IPS-15b (cell line): Measurements from ENCODE around the gene BLOC1S5.

Experiments used
- H3K27me3 ChIP-seq: one replicate; pipeline ENCODE4 v1.6.1; 2013; ENCODE audit warnings: low read length; ENCODE audit not compliant: control insufficient read depth, insufficient read depth
- H3K36me3 ChIP-seq: one replicate; pipeline ENCODE4 v1.6.1; 2013; ENCODE audit warnings: low read length; ENCODE audit not compliant: control insufficient read depth, insufficient read depth
- H3K4me1 ChIP-seq: one replicate; pipeline ENCODE4 v1.6.1; 2013; ENCODE audit warnings: mild to moderate bottlenecking, low read length; ENCODE audit not compliant: control insufficient read depth, insufficient read depth
- H3K4me3 ChIP-seq: one replicate; pipeline ENCODE4 v1.5.1; 2013; ENCODE audit warnings: low read depth, low read length
- H3K9ac ChIP-seq: one replicate; pipeline ENCODE4 v1.6.1; 2013; ENCODE audit warnings: low read depth, mild to moderate bottlenecking, low read length
- H3K9me3 ChIP-seq: one replicate; pipeline ENCODE4 v1.6.1; 2013; ENCODE audit warnings: mild to moderate bottlenecking, low read length; ENCODE audit not compliant: control insufficient read depth, insufficient read depth

Gene BLOC1S5

GRCh38 chr6:7978736-7979135 is 85.5 kb downstream of the BLOC1S5 start:
- H3K9ac ChIP-seq: no peak overlapping the region
- no peaks in the 10 kb centered on the region for H3K27me3 ChIP-seq
- H3K4me1 ChIP-seq: no peaks in the 10 kb centered on the region
- H3K9me3 ChIP-seq: no peaks in the 10 kb centered on the region
- no peak overlapping the region for H3K4me3 ChIP-seq
- H3K36me3 ChIP-seq: no peaks in the 10 kb centered on the region

- no peaks in the 10 kb centered on the region for H3K27me3 ChIP-seq
- H3K9ac ChIP-seq: no peak overlapping the region
- H3K9me3 ChIP-seq: no peaks in the 10 kb centered on the region
- no peaks in the 10 kb centered on the region for H3K36me3 ChIP-seq
- H3K4me3 ChIP-seq: no peak overlapping the region
- H3K4me1 ChIP-seq: no peaks in the 10 kb centered on the region
Measured at GRCh38 chr6:7976485-7977056, 87.6 kb downstream of the BLOC1S5 start.

GRCh38 chr6:7975764-7976146 is 88.4 kb downstream of the BLOC1S5 start:
- Histone ChIP-seq H3K36me3 (no peaks in the 10 kb centered on the region), H3K9ac (no peak overlapping the region), H3K9me3 (no peaks in the 10 kb centered on the region), H3K4me1 (no peaks in the 10 kb centered on the region), H3K4me3 (no peak overlapping the region), H3K27me3 (no peaks in the 10 kb centered on the region)

- no peak overlapping the region for H3K9ac ChIP-seq
- peaks cover 4% of the 10 kb centered on the region for H3K9me3 ChIP-seq
- H3K36me3 ChIP-seq: no peaks in the 10 kb centered on the region
- no peaks in the 10 kb centered on the region for H3K27me3 ChIP-seq
- H3K4me1 ChIP-seq: no peaks in the 10 kb centered on the region
- no peak overlapping the region for H3K4me3 ChIP-seq
Measured at GRCh38 chr6:7974938-7975763, 89.0 kb downstream of the BLOC1S5 start.

- no peaks in the 10 kb centered on the region for H3K36me3 ChIP-seq
- no peak overlapping the region for H3K4me3 ChIP-seq
- H3K9me3 ChIP-seq: peaks cover 4% of the 10 kb centered on the region
- no peak overlapping the region for H3K9ac ChIP-seq
- H3K4me1 ChIP-seq: no peaks in the 10 kb centered on the region
- no peaks in the 10 kb centered on the region for H3K27me3 ChIP-seq
Measured at GRCh38 chr6:7974565-7974937, 89.6 kb downstream of the BLOC1S5 start.

- Histone ChIP-seq H3K4me1 (no peaks in the 10 kb centered on the region), H3K9me3 (peaks cover 4% of the 10 kb centered on the region), H3K27me3 (no peaks in the 10 kb centered on the region), H3K9ac (no peak overlapping the region), H3K4me3 (no peak overlapping the region), H3K36me3 (no peaks in the 10 kb centered on the region)
Measured at GRCh38 chr6:7973584-7973983, 90.6 kb downstream of the BLOC1S5 start.

GRCh38 chr6:7971499-7971898 is 92.7 kb downstream of the BLOC1S5 start:
- H3K9me3 ChIP-seq: peaks cover 4% of the 10 kb centered on the region

GRCh38 chr6:7970616-7971015 is 93.6 kb downstream of the BLOC1S5 start:
- Histone ChIP-seq H3K4me1 (no peaks in the 10 kb centered on the region), H3K9ac (no peak overlapping the region), H3K9me3 (peaks cover 4% of the 10 kb centered on the region), H3K27me3 (no peaks in the 10 kb centered on the region), H3K4me3 (no peak overlapping the region), H3K36me3 (no peaks in the 10 kb centered on the region)

More at GRCh38 chr6:7971499-7971898, 92.7 kb downstream of the BLOC1S5 start:
- Histone ChIP-seq H3K27me3 (no peaks in the 10 kb centered on the region), H3K36me3 (no peaks in the 10 kb centered on the region), H3K9ac (no peak overlapping the region), H3K4me1 (no peaks in the 10 kb centered on the region), H3K4me3 (no peak overlapping the region)
